K562 (cell line): ENCODE data around the gene SUPT20H. TPM values are rescaled to one million over a fixed set of nuclear protein-coding genes. Genes with fewer than 3 reads are reported as not detected.

Experiments
- ATAC-seq: fragments of 200-7000 bp; cut with Tn5 transposase; 3 replicates; pipeline ENCODE4 v1.9.1; 2020; ENCODE audit warnings: moderate library complexity
- BruUV-seq: library from RNA; stranded (reverse); fragments of 400-500 nt; replicated peaks from 2 replicates; lab custom pipeline; 2021; lab: Mats Ljungman, UMichigan
- CTCF ChIA-PET: fragments of 300-600 bp; formaldehyde crosslinking; extraction: SDS; loops from one replicate; lab custom pipeline; 2021; ENCODE audit warnings: low intra/inter-chr PET ratio; lab: Yijun Ruan, JAX
- POLR2A ChIA-PET: fragments of 300-600, 350-650 bp; sonication (Branson Sonifier 250); formaldehyde crosslinking; extraction: SDS; loops from one replicate; lab custom pipeline; 2021; ENCODE audit warnings: antibody characterized with exemption, inconsistent platforms; lab: Yijun Ruan, JAX
- DNase-seq, 4 experiments: peaks; one replicate each; pipeline versions ENCODE4 v3.0.0 to v3.0.0-alpha.2; 2011 to 2018; ENCODE audit warnings: low spot score in 3 of 4, mixed read lengths in 3 of 4; ENCODE audit errors: extremely low read depth in 1 of 4
- FAIRE-seq: peaks from 2 replicates; lab custom pipeline; 2011; peaks lifted over from hg19 to GRCh38; lab: Jason Lieb, UNC
- H2AFZ ChIP-seq: 2 replicates; pipeline ENCODE4 v1.6.0; 2011; ENCODE audit warnings: low read depth, low read length, control low read depth, inconsistent platforms
- H3K27ac ChIP-seq: fragments of 200-600 bp; 3 replicates; pipeline ENCODE4 v1.8.0; 2011; ENCODE audit warnings: low read depth, mild to moderate bottlenecking, control low read depth, inconsistent platforms, low read length, moderate library complexity, mixed read lengths; ENCODE audit errors: extremely low read depth
- H3K27me3 ChIP-seq, 2 experiments: fragments of 300-600 bp in 1 of 2; 2 replicates in 1 of 2; 3 replicates in 1 of 2; pipeline versions ENCODE4 v1.6.0 to v1.8.0; 2011; ENCODE audit warnings: inconsistent platforms in 2 of 2, low read length in 2 of 2, mild to moderate bottlenecking in 1 of 2, mixed read lengths in 1 of 2, moderate library complexity in 1 of 2; ENCODE audit not compliant: control insufficient read depth in 2 of 2, insufficient read depth in 2 of 2
- H3K36me3 ChIP-seq: fragments of 300-600 bp; 3 replicates; pipeline ENCODE4 v1.8.0; 2011; ENCODE audit warnings: mild to moderate bottlenecking, low read length, inconsistent platforms; ENCODE audit not compliant: control insufficient read depth, insufficient read depth
- H3K4me1 ChIP-seq, 2 experiments: fragments of 200-600 bp in 1 of 2; replicated peaks in 1 of 2; 2 replicates in 1 of 2; 3 replicates in 1 of 2; pipeline versions ENCODE4 v1.5.1 to v1.8.0; 2011; ENCODE audit warnings: inconsistent platforms in 2 of 2, low read length in 2 of 2, mild to moderate bottlenecking in 1 of 2, mixed read lengths in 1 of 2, moderate library complexity in 1 of 2; ENCODE audit not compliant: control insufficient read depth in 2 of 2, insufficient read depth in 2 of 2
- H3K4me2 ChIP-seq: 2 replicates; pipeline ENCODE4 v1.6.1; 2011; ENCODE audit warnings: low read length, control low read depth, inconsistent platforms, mixed read lengths; ENCODE audit not compliant: insufficient read depth
- H3K4me3 ChIP-seq: fragments of 200-600 bp; sonication (generic), shearing (Covaris generic); 2 replicates; pipeline ENCODE4 v1.5.1; 2016; ENCODE audit warnings: control low read depth, inconsistent platforms
- H3K79me2 ChIP-seq: fragments of 200-600 bp; 3 replicates; pipeline ENCODE4 v1.8.0; 2011; ENCODE audit warnings: low read length, inconsistent platforms; ENCODE audit not compliant: control insufficient read depth, insufficient read depth
- H3K9ac ChIP-seq, 2 experiments: 2 replicates each; pipeline versions ENCODE4 v1.6.0 to v1.6.1; 2011; ENCODE audit warnings: low read depth in 2 of 2, low read length in 2 of 2, control low read depth in 1 of 2, inconsistent platforms in 1 of 2, mild to moderate bottlenecking in 1 of 2, mixed read lengths in 1 of 2; ENCODE audit not compliant: insufficient read depth in 1 of 2
- H3K9me1 ChIP-seq: one replicate; pipeline ENCODE4 v1.6.0; 2011; ENCODE audit warnings: inconsistent platforms, mild to moderate bottlenecking, low read length, moderate library complexity; ENCODE audit not compliant: control insufficient read depth, insufficient read depth
- H3K9me3 ChIP-seq: replicated peaks from 2 replicates; pipeline ENCODE4 v1.5.1; 2011; ENCODE audit warnings: low read depth, low read length, inconsistent platforms; ENCODE audit not compliant: control insufficient read depth, insufficient read depth
- H4K20me1 ChIP-seq: replicated peaks from 2 replicates; pipeline ENCODE4 v1.6.1; 2011; ENCODE audit warnings: low read length, inconsistent platforms, mixed read lengths; ENCODE audit not compliant: control insufficient read depth, insufficient read depth
- C11orf30 ChIP-seq: fragments of 450-650 bp; IDR thresholded peaks from 2 replicates; pipeline ENCODE4 v1.6.1; 2016; ENCODE audit warnings: low read depth, mild to moderate bottlenecking
- CXXC5 ChIP-seq: fragments of 250-450 bp; sonication (Bioruptor Pico); IDR thresholded peaks from 2 replicates; pipeline ENCODE4 v1.8.0; 2022; ENCODE audit warnings: inconsistent platforms, mild to moderate bottlenecking, moderate library complexity
- E2F3 ChIP-seq: fragments of 250-450 bp; sonication (Bioruptor Pico); IDR thresholded peaks from 2 replicates; pipeline ENCODE4 v1.4.0; 2020; ENCODE audit warnings: mild to moderate bottlenecking
- GATAD2B ChIP-seq: fragments of 450-650 bp; IDR thresholded peaks from 2 replicates; pipeline ENCODE4 v1.6.1; 2017; ENCODE audit warnings: mild to moderate bottlenecking, borderline replicate concordance
- GTF2E2 ChIP-seq: fragments of 200-800 bp; sonication (Bioruptor generic); IDR thresholded peaks from 2 replicates; pipeline ENCODE4 v1.6.1; 2016; ENCODE audit warnings: missing genetic modification characterization, missing compliant biosample characterization
- NR2F6 ChIP-seq: fragments of 450-650 bp; formaldehyde crosslinking; IDR thresholded peaks from 2 replicates; pipeline ENCODE4 v1.4.0; 2020; ENCODE audit warnings: mild to moderate bottlenecking
- SRSF3 ChIP-seq: fragments of 200-400 bp; formaldehyde crosslinking; IDR thresholded peaks from 2 replicates; pipeline ENCODE4 v1.6.1; 2016; ENCODE audit warnings: mild to moderate bottlenecking, low read length, moderate library complexity; ENCODE audit not compliant: insufficient read depth
- ZFPM2 ChIP-seq: fragments of 250-450 bp; sonication (Bioruptor Pico); IDR thresholded peaks from 2 replicates; pipeline ENCODE4 v1.5.1; 2022; ENCODE audit warnings: mild to moderate bottlenecking
- ZNF217 ChIP-seq: sonication (generic); formaldehyde crosslinking; IDR thresholded peaks from 2 replicates; pipeline ENCODE4 v1.8.0; 2022; ENCODE audit warnings: mild to moderate bottlenecking, missing genetic modification reagents
- ZNF23 ChIP-seq: fragments of 250-450 bp; sonication (Bioruptor Pico); IDR thresholded peaks from 2 replicates; pipeline ENCODE4 v1.4.0; 2020; ENCODE audit warnings: mild to moderate bottlenecking
- ZNF347 ChIP-seq: fragments of 450-650 bp; formaldehyde crosslinking; IDR thresholded peaks from 2 replicates; pipeline ENCODE4 v1.4.0; 2020; ENCODE audit warnings: low read depth, mild to moderate bottlenecking, moderate library complexity
- ZNF75A ChIP-seq: fragments of 450-650 bp; formaldehyde crosslinking; IDR thresholded peaks from 2 replicates; pipeline ENCODE4 v1.4.0; 2020; ENCODE audit warnings: mild to moderate bottlenecking
- WGBS: fragments of 100-300 bp; shearing (Covaris generic); methylation state at CpG from one replicate; pipeline ENCODE4 v1.1.6; 2016; ENCODE audit warnings: low coverage, mixed read lengths; ENCODE audit not compliant: insufficient coverage; ENCODE audit errors: missing lambda C conversion rate; 5-methylcytosine and 5-hydroxymethylcytosine counted together
- in situ Hi-C: fragments of 300-500 bp; cut with MboI; formaldehyde crosslinking; loops from 4 replicates; pipeline ENCODE4 v1.15.0; 2018; ENCODE audit warnings: inconsistent platforms, mixed read lengths
- intact Hi-C: fragments of 100-400 bp; cut with micrococcal nuclease; formaldehyde crosslinking; loops from 2 replicates; pipeline ENCODE4 v1.14.2; 2022
- polyA plus RNA-seq, 8 experiments: library from polyadenylated mRNA; depleted of rRNA in 4 of 8; stranded (reverse) in 5 of 8; unstranded in 3 of 8; fragments of >200 nt; fragmentation: Nextera tagmentation in 2 of 8; fragmentation: Illumina TruSeq in 1 of 8; extraction: Ambion mirVana in 2 of 8; extraction: Trizol in 1 of 8; gene quantifications; 2 replicates each; pipeline versions ENCODE4 v1.2.1 to v1.2.3, GENCODE V29; 2011 to 2014; ENCODE audit warnings: inconsistent platforms in 1 of 8, missing spikeins in 1 of 8
- total RNA-seq, 7 experiments: library from RNA; depleted of rRNA in 6 of 7; stranded (reverse); fragments of >200 nt in 6 of 7; fragmentation: Illumina TruSeq in 2 of 7; extraction: Trizol in 2 of 7; gene quantifications; 2 replicates each; pipeline versions ENCODE4 v1.2.1 to v1.2.3, GENCODE V29; 2011 to 2021; ENCODE audit warnings: low replicate concordance in 1 of 7

SUPT20H gene
- total and polyA plus RNA-seq, 9 of the 15 experiments (the other 6 are each of a cell fraction or from before 2014, with no cell fraction given) = 11.4 to 71.8 (median 31.7) TPM

DNA sequence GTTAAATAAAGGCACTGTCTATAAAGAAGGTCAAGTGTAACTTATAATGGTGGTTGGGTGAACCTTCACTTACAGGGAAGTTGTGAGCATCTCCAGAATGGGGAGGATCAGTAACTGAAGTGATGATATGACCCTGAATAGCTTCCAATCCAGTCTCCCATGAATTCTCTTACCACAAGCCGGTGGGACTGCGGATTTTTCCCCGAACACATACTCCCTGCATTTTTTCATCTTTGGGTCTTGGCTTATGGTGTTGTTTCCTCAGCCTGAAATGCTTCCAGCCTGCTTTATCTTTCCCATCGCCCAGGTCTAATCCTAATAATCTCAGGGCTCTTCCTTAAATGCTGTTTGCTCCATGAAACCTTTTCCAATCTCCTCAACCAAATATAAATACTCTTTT, 48.0 kb upstream of the SUPT20H start (continued):
- TF ChIP-seq GTF2E2 (tag) (no peak), ZNF217 (CRISPR knock-in tag) (no peak), ZNF75A (CRISPR knock-in tag) (no peak), CXXC5 (CRISPR knock-in tag) (no peak)

DNA sequence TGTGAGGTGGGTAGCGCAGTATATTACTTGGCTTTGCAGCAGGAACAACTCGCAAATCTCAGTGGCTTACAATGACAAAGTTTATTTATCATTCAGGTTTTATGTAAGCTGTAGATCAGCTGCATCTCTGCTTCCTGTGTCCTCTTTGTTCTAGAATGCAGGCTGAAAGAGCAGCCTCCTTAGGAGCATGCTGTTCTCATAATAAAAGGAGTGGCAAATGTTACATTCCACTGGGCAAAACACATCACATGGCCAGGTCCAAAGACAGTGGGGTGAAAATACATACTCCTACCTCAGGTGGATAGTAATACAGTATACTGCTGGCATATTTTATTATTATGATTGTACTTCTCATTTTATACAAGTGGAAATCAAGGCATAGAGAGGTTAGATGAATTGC, 47.2 kb upstream of the SUPT20H start:
- 7% methylated on average over 2 of the region's 2 CpGs for WGBS
- no TSS peak for BruUV-seq
- CTCF ChIA-PET = no interaction called here

More for the DNA sequence above, 47.2 kb upstream of the SUPT20H start:
- Histone ChIP-seq H4K20me1 (no peaks in the 10 kb centered on the region), H3K4me1 (peaks cover 0 to 5% of the 10 kb centered on the region in 2 experiments; a peak in 1 of 5 replicates), H2AFZ (no peak overlapping the region), H3K27ac (no peak overlapping the region), H3K9me1 (no peaks in the 10 kb centered on the region), H3K9ac (no peak overlapping the region), H3K4me3 (no peak overlapping the region), H3K4me2 (no peak overlapping the region), H3K9me3 (no peaks in the 10 kb centered on the region), H3K36me3 (no peaks in the 10 kb centered on the region), H3K79me2 (no peaks in the 10 kb centered on the region), H3K27me3 (peaks cover 0 to 7% of the 10 kb centered on the region in 2 experiments; a peak in 2 of 5 replicates)
- TF ChIP-seq ZNF23 (CRISPR knock-in tag) (no peak), NR2F6 (CRISPR knock-in tag) (no peak), ZFPM2 (CRISPR knock-in tag) (no peak), ZNF347 (no peak), SRSF3 (no peak), C11orf30 (no peak), GATAD2B (no peak), E2F3 (CRISPR knock-in tag) (no peak)
- intact Hi-C loops = loop anchor here (5.0 to 10.0 kb wide), 2 partner anchors 941 to 1658 kb away; no protein-coding TSS in a partner anchor
- no peak for FAIRE-seq
- POLR2A ChIA-PET = no interaction called here
- ATAC-seq = no peak
- in situ Hi-C loops = loop anchor here (25.0 kb wide), 2 partner anchors 506 to 1481 kb away; no protein-coding TSS in a partner anchor
- no peak for DNase-seq
